Colon (tissue), 2 donors: ENCODE results near the gene SMAD6.
"Not testable (repeated sequence)": the region's sequence is repeated elsewhere in the genome, so short reads cannot be mapped to it uniquely, and the experiment has no call there.

Source experiments
- FAIRE-seq: peaks from 2 replicates; lab custom pipeline; 2012; peaks lifted over from hg19 to GRCh38; lab: Jason Lieb, UNC
- donor health status: control.
- donor health status: control.

Gene SMAD6

DNA sequence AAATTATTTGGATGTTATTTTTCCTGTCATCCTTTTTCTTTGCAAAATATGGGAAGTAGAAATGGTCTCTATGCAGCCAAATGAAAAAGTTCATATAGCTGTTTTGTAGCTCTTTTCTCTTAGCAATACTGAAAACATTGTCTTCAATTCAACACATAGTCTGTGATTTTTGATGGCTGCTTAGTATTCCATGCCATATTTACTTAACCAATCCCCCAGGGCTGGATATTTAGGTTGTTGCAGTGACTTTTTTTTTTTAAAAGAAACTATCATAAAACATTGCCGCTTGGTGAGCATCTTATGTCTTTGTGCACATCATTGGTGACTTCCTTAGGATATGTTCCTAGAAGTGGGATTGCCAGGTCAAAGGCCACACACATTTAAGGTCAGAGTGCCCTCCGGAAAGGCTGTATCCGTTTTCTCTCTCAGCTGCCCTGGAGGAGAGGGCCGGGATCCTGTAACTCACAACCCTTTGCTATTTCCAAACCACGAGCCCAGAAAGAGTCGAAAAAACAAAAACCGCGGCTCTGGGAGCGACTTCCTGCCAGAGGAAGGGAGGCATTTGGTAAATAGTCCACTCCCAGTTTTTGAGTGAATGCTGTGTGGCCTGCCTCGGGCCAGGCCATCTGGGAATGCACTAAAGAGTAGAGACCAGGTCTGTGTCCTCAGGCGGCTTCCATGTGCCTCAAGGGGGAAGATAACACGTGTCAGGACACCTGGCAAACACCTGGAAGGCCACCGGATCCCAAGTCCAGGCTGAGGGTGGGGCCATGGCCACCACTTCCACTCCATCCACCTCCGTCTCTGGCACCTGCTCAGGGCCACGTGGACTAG, 41.9 kb downstream of the SMAD6 start:
- no peak for FAIRE-seq

DNA sequence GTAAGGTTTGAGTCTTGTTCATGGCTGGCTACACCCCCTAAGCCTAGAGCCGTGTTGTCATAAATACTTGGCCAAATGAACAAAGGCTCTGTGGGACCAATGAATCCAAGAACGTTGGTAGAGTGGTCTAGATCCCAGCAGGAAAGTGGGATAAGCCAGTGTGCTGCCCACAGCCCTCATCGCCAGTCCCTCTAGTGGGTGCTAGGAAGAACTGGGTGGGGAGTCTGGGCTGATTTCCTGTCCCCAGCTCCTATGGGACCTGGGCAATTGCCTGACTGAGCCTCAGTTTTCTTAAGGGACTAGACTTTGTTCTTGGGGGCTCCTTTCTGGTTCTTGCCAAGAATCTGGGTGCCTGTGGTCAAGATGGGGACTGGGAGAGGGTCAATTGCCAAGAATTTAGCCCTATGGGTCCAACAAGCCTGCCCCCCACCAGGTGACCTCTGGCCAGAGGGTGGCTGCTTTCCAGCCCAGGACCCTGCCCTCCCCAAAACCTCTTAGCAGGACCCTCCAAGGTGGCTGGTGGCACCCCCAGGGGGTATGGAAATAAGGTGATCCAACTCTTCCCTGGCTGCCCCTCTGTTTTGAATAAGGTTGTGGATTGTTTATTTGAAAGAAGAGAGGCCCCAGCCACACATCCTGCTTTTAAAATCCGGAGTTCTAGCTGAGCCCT, 42.7 kb downstream of the SMAD6 start:
- FAIRE-seq, result no peak

DNA sequence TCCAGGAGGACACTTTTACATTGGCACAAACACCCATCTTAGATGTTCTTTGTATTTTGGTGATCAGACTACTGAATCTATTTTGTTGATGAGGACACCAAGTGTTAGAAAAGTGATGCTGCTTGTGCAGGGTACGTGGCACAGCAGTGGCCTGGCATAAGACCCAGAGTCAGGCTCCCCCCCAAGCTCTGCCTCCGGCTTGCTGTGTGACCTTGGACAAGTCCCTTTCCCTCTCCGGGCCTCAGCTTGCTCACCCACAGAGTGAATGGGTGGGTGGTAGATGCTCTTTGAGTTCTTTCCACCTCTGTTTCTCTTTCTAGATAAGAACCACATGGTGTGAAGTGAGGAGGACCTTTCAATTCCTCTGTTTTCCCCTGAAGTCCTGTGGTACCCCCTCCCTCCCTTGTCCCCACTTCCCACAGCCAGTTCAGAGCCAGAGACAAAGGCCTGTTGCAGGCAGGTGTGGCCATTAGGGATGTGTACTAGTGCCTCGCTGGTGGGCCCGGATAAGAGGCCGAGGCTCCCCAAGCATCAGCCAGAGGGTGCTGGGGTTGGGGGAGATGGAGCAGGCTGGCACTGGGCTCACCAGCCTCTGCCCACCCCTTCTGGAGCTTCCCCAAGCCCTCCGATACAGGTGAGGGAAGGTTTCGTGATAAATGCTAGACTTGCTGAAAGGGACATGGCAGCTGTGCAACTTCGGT, 43.6 kb downstream of the SMAD6 start:
- no peak for FAIRE-seq

DNA sequence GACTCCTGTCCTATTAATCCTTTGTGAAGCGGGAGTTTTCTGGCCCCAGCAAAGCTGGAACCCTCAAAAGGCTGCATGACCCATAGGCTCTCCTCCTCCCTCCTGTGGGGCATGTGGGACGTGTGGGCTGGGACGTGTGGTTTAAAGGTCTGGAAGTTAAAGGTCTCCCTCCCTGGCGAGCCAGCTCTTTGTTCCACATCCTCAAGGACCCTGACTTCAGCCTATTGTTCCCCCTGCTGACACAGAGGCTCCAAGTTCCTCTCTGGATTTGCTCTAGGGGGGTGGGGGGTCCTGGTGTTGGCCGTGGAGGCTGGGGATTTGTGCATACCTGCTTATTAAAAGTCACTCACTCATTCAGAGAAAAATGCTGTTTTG, 44.2 kb downstream of the SMAD6 start:
- FAIRE-seq, result no peak

GRCh38 chr15:66747223-66747622, 45.2 kb downstream of the SMAD6 start:
- no peak for FAIRE-seq

DNA sequence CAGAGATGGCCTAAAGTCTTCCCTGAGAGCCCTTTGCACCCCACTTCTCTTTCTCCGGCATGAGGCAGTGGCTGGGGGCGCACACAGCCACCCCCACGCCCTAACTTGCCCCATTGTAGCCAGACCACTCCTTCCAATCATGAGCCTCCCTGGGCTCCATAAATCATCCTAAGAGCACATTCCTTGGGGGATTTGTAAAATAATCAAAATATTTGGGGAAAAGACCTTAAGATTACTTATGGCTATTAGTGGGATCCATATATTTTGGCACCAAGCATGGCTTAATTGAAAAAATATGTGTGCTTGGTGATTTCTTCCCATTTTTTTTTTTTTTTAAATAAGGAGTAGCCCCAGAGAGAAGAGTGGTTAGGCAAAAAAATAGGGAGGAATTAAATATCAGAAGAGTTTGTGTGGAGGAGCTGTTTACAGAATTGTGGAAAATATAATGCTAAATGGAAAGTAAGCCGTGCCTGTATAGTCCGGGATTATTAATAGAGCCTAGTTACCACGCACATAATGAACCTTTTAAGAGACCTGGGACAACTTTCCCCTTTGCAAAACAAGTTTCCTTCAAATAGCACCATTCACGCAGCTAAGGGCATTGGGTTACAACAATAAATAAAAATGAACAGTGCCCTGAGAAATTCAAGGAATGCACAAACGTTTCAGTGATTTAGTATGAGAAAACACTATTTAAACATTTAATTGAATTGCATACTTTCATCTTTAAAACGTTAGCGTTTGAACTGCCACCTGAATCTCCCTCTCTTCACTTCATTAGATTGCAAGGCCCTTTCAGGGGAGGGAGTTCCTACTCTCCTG, 46.1 kb downstream of the SMAD6 start:
- no peak for FAIRE-seq

DNA sequence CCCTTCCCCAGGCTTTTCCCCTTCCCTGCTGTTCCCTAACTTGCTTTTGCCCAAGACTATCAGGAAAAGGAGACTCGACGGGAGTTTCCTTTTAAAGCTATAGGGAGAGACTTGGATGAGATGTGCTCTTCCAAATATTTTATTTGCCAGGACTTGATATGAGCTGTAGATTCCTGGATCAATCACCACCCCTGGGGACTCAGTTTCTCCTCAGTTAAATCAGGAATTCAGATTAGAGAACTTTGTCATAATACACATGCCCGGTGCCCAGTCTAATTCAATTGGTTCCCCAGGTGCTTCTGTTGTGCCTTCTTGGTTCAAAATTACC, 46.6 kb downstream of the SMAD6 start:
- FAIRE-seq, result no peak

GRCh38 chr15:66749841-66750575, 48.0 kb downstream of the SMAD6 start:
- FAIRE-seq, result no peak

- FAIRE-seq, result no peak
These were observed 48.6 kb downstream of the SMAD6 start for GRCh38 chr15:66750609-66751008.

DNA sequence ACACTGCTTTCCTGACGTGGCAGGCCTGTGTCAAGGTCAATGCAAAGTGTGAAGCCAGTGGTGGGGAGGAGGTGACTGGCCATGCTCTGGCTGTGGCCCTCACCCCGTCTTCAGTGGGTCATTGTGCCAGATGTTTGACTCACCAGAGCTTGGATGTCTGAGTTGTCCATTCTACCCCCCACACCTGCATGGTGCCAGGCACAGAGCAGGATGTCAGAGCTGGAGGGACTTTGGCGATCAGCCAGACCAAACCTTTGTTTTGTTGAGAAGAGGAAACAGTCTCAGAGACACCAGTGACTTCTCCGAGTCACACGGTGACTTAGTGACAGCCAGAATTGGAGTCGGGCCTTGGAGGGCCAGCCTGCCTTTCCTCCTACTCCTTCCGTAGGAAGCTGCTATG, 49.5 kb downstream of the SMAD6 start:
- FAIRE-seq, result no peak

GRCh38 chr15:66752078-66752477, 50.0 kb downstream of the SMAD6 start:
- no peak for FAIRE-seq

DNA sequence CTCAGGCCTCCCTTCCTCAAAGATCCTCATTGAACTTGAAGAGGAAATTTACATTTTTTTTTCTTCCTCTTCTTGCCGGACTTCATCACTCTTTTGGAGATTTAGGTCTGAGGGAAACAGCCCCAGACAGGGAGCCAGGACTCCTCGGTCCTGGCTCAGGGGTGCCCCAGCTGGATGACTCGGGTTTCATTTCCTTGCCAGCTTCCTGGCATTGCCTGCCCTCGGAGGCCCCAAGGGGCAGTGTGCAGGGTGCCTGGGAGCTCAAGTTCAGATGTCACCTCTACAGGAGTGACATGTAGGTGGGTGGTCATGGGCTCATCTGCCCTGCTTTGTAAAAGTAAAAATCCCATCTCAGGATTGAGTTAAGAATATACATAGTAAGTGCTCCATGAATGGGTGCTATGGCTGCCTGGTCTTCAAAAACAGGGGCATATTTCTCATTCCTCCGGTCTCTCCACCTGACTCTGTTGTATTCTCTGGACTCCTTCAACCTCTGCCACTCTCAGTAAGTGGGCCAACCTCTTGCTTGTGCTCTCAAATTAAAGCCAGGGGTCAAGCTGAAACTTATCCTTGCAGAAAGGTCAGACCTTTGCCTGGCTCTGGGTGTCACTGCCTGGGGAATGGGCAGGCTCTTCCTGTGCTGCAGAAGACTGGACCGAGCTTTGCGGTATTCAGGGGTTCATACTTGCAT, 51.8 kb downstream of the SMAD6 start:
- no peak for FAIRE-seq

GRCh38 chr15:66754789-66755188, 52.8 kb downstream of the SMAD6 start:
- no peak for FAIRE-seq

DNA sequence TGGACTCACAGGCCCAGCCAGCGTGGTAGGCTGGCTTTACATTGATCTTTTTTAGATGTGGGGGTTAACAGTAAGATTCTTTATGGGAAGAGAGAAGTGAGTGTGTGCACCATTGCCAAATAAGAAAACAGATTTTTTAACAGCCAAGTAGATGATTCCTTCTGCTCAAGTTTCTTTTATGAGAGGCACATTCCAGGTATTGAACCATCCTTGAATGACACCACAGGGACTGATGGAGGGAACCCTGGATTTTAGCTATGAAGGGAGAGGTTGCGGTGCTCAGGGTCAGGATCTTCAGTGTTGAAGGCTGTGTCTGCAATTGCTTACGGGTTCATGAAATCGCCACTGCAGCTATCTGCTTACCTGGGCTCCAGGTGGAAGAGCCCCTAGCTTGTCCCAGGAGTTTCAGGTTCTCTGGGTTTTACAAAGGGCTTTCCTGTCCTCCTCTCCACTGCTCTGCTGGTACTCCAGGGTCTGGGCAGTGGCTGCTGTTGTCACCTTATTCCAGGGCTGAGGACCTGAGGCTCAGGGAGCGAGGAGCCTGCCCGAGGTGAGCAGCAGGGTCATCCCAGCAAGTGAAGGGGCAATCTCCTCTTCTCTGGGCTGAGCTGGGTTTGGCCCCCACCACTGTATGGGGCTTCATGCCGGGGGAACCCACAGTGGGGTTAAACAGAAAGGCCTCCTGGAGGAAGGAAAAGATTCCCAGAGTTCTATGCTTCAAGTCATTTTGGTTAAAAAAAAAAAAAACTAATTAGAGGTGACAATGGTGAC, 53.4 kb downstream of the SMAD6 start:
- no peak for FAIRE-seq

GRCh38 chr15:66756295-66756694, 54.3 kb downstream of the SMAD6 start:
- no peak for FAIRE-seq

DNA sequence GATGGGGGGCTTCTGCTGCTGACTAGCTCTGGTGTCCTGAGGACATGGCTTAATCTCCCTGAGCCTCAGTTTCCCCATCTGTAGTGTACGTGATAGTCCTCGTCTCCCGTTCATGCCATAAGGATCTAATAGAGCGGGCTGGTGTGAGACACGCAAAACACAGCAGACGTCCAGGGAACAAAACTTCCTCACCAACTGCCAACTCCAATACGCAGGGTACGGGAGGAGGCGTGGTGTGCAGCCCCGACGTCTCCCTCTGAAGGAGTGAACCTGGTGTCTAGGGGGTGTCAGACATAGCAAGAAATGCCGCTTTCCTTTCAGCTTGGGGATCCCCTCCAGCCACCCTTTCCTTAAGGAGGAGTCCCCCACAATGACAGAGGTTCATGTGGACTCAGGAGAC, 55.0 kb downstream of the SMAD6 start:
- FAIRE-seq, result no peak

GRCh38 chr15:66757521-66757920, 55.5 kb downstream of the SMAD6 start:
- FAIRE-seq, result no peak

- not testable (repeated sequence) for FAIRE-seq
These were observed 56.2 kb downstream of the SMAD6 start for GRCh38 chr15:66758217-66758616.

- no peak for FAIRE-seq
These were observed 56.8 kb downstream of the SMAD6 start for GRCh38 chr15:66758844-66759243.
